ENCODE results near the gene RARB. TPM values are rescaled to one million over a fixed set of nuclear protein-coding genes. Genes with fewer than 3 reads are reported as not detected.

RARB gene
- total and polyA plus RNA-seq, 2 donors (not counting 1 experiment from before 2014, with no cell fraction given), result 9.4 to 13.3 TPM

DNA sequence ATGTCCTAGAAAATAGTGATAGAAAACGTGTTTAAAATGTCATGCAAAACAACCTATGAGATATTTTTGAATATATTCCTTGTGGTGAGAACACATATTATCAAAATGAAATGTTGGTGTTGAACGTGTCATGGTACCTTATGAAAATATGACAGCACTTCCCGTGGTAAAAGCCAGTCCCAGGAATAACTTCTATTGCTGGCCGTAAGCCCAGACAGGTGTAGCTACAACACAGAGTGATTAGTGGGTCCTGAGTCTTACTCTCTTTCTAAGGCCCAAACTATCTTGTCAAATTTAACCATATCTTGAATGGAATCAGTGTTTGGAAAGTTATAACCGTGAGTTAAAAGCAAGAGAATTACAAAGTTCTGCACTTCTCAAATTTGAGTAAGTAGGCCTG lies 24.1 kb downstream of the RARB start:
- no peak for TF ChIP-seq EZH2 (IDR thresholded peaks at IDR 0.05; ENCODE audit: low read length, missing control alignments)
- TF ChIP-seq, protein P1, sequence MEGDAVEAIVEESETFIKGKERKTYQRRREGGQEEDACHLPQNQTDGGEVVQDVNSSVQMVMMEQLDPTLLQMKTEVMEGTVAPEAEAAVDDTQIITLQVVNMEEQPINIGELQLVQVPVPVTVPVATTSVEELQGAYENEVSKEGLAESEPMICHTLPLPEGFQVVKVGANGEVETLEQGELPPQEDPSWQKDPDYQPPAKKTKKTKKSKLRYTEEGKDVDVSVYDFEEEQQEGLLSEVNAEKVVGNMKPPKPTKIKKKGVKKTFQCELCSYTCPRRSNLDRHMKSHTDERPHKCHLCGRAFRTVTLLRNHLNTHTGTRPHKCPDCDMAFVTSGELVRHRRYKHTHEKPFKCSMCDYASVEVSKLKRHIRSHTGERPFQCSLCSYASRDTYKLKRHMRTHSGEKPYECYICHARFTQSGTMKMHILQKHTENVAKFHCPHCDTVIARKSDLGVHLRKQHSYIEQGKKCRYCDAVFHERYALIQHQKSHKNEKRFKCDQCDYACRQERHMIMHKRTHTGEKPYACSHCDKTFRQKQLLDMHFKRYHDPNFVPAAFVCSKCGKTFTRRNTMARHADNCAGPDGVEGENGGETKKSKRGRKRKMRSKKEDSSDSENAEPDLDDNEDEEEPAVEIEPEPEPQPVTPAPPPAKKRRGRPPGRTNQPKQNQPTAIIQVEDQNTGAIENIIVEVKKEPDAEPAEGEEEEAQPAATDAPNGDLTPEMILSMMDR (conservative IDR thresholded peaks at IDR 0.05 in 1 of 2, IDR thresholded peaks at IDR 0.05 in 1 of 2; ENCODE audit: low read depth in 1 of 2, low read length in 2 of 2), result no peak
- Histone ChIP-seq H3K4me1 (ENCODE audit: control insufficient read depth, extremely low read depth, insufficient read depth, low read length) (peaks cover 22% of the 10 kb centered on the region), H3K9me3 (ENCODE audit: control insufficient read depth, insufficient read depth, low read depth, low read length) (no peaks in the 10 kb centered on the region), H3K27ac (ENCODE audit: insufficient read depth, low read length) (no peak overlapping the region), H3K4me3 (replicated peaks in 1 of 4; ENCODE audit: control extremely low read depth in 1 of 4, insufficient read depth in 1 of 4, low read depth in 3 of 4, low read length in 4 of 4) (no peak overlapping the region), H3K79me2 (ENCODE audit: control insufficient read depth, insufficient read depth, low read length) (no peaks in the 10 kb centered on the region), H3K27me3 (ENCODE audit: control insufficient read depth, insufficient read depth, low read length) (no peaks in the 10 kb centered on the region), H3K9ac (ENCODE audit: insufficient read depth, low read length) (no peak overlapping the region), H4K20me1 (ENCODE audit: control insufficient read depth, extremely low read depth, insufficient read depth, low read length) (no peaks in the 10 kb centered on the region), H3K36me3 (ENCODE audit: control insufficient read depth, insufficient read depth, low read length) (no peaks in the 10 kb centered on the region), H3K4me2 (ENCODE audit: extremely low read depth, insufficient read depth, low read length) (no peak overlapping the region), H2AFZ (ENCODE audit: low read length) (no peak overlapping the region)
- no peak for DNase-seq (ENCODE audit: low read depth in 2 of 2)

GRCh38 chr3:25452740-25453139 lies 24.7 kb downstream of the RARB start:
- Histone ChIP-seq H3K4me2 (ENCODE audit: extremely low read depth, insufficient read depth, low read length) (no peak overlapping the region), H3K4me1 (ENCODE audit: control insufficient read depth, extremely low read depth, insufficient read depth, low read length) (peaks cover 22% of the 10 kb centered on the region), H3K27me3 (ENCODE audit: control insufficient read depth, insufficient read depth, low read length) (no peaks in the 10 kb centered on the region), H3K9ac (ENCODE audit: insufficient read depth, low read length) (no peak overlapping the region), H4K20me1 (ENCODE audit: control insufficient read depth, extremely low read depth, insufficient read depth, low read length) (no peaks in the 10 kb centered on the region), H3K36me3 (ENCODE audit: control insufficient read depth, insufficient read depth, low read length) (no peaks in the 10 kb centered on the region), H3K79me2 (ENCODE audit: control insufficient read depth, insufficient read depth, low read length) (no peaks in the 10 kb centered on the region), H3K4me3 (replicated peaks in 1 of 4; ENCODE audit: control extremely low read depth in 1 of 4, insufficient read depth in 1 of 4, low read depth in 3 of 4, low read length in 4 of 4) (no peak overlapping the region), H3K27ac (ENCODE audit: insufficient read depth, low read length) (no peak overlapping the region), H2AFZ (ENCODE audit: low read length) (no peak overlapping the region), H3K9me3 (ENCODE audit: control insufficient read depth, insufficient read depth, low read depth, low read length) (no peaks in the 10 kb centered on the region)
- DNase-seq (ENCODE audit: low read depth in 2 of 2), result no peak
- TF ChIP-seq EZH2 (IDR thresholded peaks at IDR 0.05; ENCODE audit: low read length, missing control alignments), result no peak
- TF ChIP-seq, protein P1 (conservative IDR thresholded peaks at IDR 0.05 in 1 of 2, IDR thresholded peaks at IDR 0.05 in 1 of 2; ENCODE audit: low read depth in 1 of 2, low read length in 2 of 2), result no peak

DNA sequence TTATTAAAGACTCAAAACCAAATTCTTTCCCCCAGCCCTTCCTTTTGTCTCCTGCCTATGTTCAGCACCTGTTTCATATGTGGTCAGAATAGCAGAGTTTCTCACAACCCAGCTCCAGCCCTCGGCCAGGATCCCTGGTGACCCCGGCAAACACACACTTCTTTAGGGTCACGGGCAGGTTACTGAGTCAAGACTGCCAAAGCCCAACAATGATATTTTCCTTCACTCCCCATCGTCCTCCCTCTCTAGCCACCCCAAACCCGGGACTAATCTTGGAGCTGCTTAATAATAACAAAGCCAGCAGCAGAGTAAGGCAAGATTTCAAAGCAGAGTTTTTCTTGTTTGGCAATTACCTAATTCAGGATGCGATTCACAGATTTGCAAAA lies 25.5 kb downstream of the RARB start:
- Histone ChIP-seq H3K4me2 (ENCODE audit: extremely low read depth, insufficient read depth, low read length) (peak overlapping the region; percentile 53), H2AFZ (ENCODE audit: low read length) (peak overlapping the region; percentile 70), H3K36me3 (ENCODE audit: control insufficient read depth, insufficient read depth, low read length) (no peaks in the 10 kb centered on the region), H3K79me2 (ENCODE audit: control insufficient read depth, insufficient read depth, low read length) (no peaks in the 10 kb centered on the region), H3K9ac (ENCODE audit: insufficient read depth, low read length) (no peak overlapping the region), H3K4me1 (ENCODE audit: control insufficient read depth, extremely low read depth, insufficient read depth, low read length) (peaks cover 26% of the 10 kb centered on the region), H3K27ac (ENCODE audit: insufficient read depth, low read length) (peak overlapping the region; percentile 71), H4K20me1 (ENCODE audit: control insufficient read depth, extremely low read depth, insufficient read depth, low read length) (no peaks in the 10 kb centered on the region), H3K27me3 (ENCODE audit: control insufficient read depth, insufficient read depth, low read length) (no peaks in the 10 kb centered on the region), H3K9me3 (ENCODE audit: control insufficient read depth, insufficient read depth, low read depth, low read length) (no peaks in the 10 kb centered on the region), H3K4me3 (replicated peaks in 1 of 4; ENCODE audit: control extremely low read depth in 1 of 4, insufficient read depth in 1 of 4, low read depth in 3 of 4, low read length in 4 of 4) (peak overlapping the region in 3 of 4 experiments; percentile 18 to 50 (median 31))
- no peak for TF ChIP-seq EZH2 (IDR thresholded peaks at IDR 0.05; ENCODE audit: low read length, missing control alignments)
- TF ChIP-seq, protein P1 (conservative IDR thresholded peaks at IDR 0.05 in 1 of 2, IDR thresholded peaks at IDR 0.05 in 1 of 2; ENCODE audit: low read depth in 1 of 2, low read length in 2 of 2), result no peak
- no peak for DNase-seq (ENCODE audit: low read depth in 2 of 2)

Data from fibroblast of lung (primary cell).